GM21526 (cell line): ENCODE data around the gene AADACL4.

Experiments used
- ATAC-seq: cut with Tn5 transposase; IDR thresholded peaks from one replicate; pipeline ENCODE4 v1.9.1; 2021; ENCODE audit warnings: moderate library complexity; ENCODE audit not compliant: unreplicated experiment, low FRiP score

AADACL4 gene

DNA sequence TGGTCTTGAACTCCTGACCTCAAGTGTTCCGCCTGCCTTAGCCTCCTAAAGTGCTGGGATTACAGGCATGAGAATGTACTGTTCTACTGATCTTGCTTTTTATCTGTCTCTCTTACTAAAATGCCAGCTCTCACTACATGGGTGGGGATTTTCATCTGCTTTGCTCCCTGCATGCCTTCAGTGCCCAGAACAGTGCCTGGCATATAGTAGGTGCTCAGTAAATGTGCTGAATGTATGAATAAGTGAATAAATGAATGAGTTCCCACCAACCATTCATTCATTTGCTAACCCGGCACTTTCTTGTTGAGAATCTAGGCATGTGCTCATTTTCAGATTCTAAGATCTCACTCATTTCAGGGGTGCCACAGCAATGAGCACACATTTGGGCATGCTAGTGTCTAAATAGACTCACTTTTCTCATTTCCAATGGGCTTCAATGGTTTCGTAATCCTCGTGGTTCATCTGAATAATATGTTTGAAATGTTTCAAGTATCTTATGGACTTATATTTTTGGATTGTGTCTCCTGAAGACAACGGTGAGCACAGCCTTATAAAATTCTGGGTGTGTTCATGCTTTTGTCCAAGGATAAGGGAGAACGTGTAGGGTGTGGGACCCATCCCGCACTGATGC is 33.5 kb upstream of the AADACL4 start:
- ATAC-seq = no peak

DNA sequence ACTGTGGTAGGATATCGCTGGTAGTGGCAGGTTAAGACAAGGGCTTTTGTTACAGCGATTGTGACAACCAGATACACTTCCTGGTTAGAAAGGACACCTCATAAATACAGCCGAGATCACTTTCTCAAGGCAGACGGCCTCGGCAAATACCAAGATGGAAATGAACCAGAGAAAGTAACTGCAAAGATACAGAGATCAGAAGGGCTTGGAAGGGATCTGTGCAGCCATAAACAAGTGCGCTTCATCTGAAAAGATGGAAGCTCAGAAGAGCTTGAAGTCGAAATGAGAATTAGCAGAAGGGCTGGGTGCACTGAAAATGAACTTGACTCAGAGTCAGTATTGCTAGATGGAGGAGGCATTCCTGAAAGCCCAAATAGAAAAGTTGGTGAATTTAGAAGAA is 32.9 kb upstream of the AADACL4 start:
- ATAC-seq = no peak

DNA sequence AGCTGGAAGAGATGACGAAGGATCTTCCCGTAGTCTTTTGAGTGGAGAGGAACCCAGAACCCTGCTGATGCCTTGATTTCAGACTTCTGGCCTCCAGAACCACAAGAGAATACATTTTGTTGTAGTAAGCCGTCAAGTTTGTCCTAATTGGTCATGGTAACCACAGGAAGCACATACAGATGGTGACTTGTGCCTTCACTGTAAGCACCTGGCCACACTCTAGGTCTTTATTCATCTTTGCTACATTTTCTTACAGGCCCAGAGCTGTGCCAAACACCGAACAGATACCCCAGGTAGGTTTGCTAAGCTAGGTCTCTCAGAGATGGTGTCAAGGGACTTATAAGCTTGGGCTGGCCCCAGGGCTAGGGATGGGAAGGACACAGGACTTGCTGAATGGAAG is 30.7 kb upstream of the AADACL4 start:
- no peak for ATAC-seq

DNA sequence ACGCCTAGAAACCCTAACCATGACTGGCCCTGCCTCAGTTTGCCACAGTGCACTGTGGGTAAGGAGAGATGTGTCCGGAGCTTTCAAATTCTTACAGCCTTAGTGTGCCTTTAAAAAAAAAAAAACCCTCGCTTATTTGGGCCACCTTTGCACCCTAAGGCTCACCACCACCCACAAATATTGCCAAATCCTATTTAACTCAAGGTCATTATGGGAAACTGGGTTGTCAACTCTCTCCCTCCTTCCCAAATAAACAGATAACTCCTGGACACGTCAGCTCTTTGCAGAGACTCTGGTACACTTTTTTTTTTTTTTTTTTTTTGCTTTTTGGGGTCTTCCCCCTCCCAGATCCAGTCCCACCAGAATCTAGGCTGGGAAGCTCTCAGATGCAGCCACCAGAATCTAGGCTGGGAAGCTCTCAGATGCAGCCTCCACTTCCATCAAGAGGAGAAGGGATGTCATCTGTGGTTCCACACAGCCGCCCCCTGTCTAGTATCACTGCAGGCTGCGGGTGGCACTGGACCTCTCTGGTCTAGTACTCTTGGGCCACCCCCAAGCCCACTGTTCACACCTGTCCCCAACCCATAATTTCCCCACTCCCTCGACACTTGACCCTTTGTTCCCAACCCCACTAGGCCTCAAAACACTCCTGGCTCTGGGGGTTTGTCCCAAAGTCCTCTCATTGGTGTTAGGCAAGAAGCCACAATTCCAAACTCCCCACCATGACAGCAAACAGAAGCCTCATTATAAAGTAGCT is 29.3 kb upstream of the AADACL4 start:
- no peak for ATAC-seq

DNA sequence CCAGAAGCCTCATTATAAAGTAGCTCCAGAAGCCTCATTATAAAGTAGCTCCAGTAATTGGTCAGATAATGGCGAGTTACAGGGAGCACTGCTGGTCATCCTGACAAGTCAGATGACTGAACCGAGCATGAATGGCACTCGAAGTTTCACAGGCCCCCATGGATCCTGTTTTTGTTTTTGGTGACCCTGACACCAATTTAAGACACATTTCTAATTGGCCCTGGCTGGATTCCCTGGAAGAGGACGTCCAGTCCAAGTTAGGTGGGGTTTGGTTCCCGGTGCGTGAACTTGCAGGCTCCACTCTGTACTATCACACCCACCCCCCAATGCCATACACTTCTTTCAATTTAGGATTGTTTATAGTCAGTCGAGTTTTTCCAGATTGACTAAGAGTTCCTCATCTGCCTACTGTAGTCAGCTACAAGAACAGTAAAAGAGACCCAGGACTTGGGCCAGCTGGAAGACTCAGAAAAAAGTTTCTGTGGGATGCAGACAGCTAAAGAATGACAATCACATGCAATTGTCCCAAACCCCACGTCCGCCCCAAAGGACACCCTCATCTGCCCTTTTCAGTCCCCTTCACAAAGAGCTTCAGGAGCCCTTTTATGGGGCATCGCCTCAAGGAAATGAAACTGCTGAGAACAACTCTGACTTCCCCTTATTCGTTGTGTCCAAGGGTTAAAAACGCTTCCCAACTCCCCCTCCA is 28.6 kb upstream of the AADACL4 start:
- ATAC-seq = no peak

DNA sequence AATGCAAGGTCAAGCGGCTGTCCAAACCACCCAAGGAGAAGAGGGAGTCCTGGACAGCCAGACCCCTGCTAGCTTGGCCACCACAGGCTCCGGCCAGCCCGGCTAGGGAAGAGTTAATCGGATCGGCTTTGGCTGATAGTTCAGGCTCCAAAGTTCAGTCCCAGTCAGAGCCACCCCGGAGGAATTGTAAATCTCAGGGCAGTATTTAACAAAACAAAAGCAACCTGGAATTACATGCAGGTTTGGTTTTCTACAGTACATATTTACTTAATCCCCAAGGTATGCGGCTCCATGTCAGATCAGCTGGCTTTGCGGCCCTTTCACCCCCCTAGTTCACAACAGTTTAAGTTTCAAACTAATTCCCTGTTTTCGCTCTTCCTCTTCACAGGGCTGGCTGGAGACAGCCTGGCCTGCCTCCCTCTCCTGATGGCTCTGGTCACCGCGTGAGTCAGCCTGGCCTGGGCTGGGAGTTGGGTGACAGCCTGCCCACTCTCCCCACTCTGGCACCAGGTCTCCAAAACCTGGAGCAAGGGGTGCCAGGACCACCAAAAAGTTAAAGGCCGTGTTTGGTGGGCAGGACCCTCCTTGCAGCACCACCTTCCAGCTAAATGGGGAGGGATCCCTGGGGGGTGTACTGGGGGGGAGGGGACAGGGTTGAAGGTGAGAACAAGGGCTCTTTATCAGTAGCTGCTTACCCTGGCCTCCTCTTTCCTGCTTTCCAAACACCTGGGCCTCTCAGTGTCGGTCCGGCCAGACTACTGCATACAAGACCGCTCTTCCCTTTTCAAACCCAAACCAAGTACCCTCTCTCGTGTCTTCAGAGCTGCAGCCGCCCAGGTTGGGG is 27.8 kb upstream of the AADACL4 start:
- no peak for ATAC-seq

DNA sequence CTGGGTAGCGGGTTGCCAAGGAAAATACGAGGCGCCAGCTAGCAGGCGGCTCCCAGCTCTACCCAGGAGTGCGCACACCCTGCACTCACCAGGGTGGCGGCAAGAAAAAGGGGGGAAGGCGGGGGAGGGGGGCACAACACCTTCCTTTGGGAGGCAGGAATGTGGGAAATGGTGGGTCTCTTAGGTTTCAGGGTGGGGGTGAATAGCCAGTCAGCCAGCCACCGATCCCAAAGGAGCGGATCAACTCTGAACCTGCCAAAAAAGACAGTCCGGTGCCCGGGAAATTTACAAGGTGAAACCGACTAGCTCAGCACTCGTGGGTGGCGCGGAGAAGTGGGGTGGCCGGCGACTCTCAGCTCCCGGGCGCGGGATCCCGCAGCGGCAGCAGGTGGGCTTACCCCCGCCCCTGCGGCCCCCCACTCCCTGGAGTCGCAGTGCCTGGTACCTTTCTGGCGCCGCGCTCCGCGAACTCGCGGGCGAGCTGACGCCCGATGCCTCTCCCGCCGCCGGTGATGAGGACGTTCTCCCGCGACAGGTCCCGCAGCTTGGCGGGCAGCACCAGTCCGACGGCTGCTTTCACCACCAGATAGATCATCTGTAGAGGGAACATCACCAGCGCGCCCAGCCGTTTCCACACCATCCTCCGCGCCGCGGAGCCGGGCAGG is 27.0 kb upstream of the AADACL4 start:
- ATAC-seq = no peak

DNA sequence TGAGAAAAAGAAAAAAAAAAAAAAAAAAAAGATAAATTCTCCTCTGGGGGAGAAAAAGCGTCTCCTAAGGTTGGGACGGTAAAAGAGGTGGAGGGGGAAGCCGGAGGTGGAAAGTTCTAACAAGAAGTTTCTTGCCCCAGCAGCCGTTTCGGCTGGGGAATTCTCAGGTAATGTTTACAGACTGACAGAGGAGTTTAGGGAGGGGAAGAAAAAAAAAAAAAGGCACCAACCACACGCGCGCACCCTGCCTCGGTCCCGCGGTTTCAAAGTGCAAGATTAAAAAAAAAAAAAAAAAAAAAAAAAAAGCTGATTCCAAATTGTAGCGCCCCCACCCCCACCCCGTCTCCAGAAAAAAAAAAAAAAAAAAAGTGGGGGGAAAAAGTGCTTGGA is 26.4 kb upstream of the AADACL4 start:
- no peak for ATAC-seq

DNA sequence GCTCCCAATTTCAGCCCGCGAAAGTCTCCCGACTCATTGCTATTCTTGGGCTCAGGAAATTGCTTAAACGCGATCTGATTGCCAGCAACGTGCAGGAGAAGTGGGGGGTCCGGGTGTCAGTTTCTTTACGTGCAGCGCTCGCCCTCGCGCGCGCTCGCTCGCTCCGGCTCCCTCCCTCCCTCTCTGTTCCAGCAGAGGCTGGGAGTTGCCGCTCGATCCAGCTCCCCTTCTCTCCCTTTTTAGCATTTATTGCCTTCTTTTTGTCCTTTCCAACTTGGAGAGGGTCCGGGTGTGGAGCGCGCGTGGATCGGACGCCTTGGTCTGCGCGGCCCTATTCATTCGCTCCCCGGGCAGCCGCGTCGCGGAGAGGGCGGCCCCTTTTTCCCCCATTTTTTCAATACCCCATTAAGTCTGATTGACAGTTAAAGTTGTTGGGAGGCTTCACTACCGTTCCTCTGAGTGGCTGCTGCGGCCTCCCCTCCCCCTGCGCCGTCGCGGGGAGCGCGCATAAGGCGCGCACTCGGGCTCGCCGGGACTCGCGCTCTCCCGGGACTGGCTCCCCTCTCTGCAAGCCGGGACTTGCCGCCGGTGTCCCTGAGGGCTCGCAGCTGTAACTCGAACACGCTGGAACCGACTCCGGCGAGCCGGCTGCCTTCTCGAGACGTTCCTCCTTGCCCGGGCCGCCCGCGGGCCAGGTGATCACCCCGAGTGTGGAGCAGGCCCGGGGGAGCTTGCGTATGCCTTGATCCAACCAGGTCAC is 25.8 kb upstream of the AADACL4 start, which contains the start of gene DHRS3:
Gene DHRS3 (minus strand): TSS at position 310 of the 760 bp plus-strand sequence. CDS start 862 bp downstream, outside the sequence.
- ATAC-seq = no peak

DNA sequence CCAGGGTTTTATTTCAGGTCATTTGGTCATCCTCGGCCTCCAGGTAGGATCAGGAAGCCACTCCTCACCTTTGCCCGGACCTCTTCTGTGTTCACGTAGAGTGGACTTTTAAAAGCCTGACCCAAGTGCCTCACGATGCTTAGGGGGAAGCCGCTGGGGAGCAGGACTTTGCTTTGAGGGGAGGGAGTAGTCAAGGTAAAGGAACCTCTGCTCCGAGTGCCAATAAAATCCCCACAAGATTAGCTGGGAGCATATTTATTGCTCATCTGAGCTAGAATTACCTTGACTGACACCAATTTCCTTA is 25.3 kb upstream of the AADACL4 start:
- ATAC-seq = no peak

DNA sequence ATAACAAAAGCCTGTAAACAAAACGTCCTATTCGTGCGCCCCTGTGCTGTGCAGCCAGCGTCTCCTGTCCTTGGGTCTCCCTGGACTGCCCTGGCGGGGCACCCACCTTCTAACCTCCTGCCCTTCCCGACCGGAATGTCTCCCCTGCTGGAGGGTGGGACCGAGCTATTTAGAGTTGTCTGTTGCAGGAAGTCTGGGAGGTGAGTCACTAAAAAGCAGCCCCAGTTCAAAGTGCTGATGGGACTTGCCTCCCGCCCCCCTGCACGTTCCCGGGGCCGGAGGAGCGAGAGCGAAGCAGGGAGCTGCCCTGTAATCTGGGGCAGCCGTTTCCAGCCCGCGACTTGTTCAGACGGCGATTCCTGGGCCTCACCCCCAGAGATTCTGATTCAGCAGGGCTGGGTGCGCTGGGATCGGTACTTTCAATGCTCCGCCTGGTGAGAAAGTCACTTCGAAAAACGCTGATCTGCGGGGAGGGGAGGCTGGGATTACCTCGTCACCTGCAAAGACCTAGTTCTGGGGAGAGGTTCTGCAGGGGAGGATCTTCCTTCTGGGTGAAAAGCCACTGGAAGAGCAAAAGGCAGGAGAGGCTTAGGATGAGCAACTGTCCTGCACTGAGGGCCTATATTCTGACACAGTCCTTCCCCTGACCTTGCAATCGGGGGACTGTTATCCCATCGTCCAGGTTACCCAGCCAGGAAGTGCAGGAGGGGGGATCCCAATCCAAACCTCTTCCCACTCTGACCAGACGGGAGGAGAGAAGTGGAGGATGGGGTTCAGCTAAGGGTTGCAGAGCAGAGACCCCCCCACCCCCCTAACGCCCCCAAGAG is 24.7 kb upstream of the AADACL4 start:
- no peak for ATAC-seq

DNA sequence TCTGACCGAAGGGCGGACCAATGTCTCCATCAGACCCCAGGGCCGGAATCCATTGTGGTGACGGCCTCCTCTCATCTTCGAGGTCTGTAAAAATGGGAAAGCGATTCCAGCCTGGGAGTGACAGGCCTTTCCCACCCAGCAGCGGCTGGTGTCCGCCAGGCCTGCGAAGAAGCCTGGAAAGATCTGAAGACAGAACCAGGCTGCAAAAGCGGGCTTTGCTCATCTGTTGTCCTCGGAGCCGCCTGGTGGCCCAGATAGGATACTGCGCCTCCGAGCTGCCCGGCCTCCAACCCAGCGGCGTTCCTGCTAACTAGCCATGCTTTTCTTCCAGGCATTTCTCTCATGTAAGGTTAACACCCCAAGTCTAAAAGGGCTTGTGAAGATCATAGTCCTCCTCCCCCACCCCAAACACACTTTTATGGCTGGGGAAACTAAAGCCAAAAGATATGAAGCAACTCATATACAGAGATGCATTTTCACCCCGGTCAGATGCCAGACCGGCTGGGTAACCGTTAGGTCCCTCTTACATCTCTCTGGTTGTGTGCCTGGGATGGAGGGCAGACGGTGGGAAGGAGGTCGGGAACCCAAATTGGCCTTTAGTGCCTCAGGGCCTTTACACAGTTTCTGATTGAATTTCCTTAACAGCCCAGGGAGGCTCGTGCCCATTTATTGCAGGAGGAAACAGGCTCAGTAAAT is 23.9 kb upstream of the AADACL4 start:
- no peak for ATAC-seq

DNA sequence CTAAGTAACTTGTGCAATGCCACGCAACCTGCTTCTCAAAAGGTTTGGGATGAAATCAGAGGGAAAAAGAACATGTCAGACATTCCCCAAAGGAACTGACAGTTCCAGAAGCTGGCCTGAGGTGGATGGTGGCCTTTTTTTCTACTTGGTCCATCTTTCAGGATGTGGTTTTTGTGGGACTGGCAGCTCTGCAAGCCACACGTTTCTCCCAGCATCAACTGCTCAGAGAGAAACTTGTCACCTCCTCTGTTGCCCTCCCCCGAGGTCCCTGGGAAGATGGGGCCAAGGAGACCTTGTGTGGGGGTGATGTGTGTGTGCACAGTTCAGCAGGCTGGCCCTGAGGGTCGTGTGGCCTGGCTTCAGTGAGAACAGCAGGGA is 23.4 kb upstream of the AADACL4 start:
- ATAC-seq = no peak

DNA sequence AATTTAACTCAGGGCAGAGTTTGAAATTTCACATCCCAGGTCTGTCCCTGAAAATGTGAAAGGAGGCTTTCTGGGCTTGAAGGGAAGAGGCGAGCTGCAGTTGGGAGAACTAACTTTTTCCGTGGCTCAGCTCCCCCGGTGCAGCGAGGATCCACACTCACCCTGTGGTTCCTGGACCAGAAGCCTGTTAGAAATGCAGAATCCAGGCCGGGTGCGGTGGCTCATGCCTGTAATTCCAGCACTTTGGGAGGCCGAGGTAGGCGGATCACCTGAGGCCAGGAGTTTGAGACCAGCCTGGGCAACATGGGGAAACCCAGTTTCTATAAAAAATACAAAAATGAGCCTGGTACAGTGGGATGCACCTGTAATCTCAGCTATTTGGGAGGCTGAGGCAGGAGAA is 23.0 kb upstream of the AADACL4 start:
- ATAC-seq = no peak

DNA sequence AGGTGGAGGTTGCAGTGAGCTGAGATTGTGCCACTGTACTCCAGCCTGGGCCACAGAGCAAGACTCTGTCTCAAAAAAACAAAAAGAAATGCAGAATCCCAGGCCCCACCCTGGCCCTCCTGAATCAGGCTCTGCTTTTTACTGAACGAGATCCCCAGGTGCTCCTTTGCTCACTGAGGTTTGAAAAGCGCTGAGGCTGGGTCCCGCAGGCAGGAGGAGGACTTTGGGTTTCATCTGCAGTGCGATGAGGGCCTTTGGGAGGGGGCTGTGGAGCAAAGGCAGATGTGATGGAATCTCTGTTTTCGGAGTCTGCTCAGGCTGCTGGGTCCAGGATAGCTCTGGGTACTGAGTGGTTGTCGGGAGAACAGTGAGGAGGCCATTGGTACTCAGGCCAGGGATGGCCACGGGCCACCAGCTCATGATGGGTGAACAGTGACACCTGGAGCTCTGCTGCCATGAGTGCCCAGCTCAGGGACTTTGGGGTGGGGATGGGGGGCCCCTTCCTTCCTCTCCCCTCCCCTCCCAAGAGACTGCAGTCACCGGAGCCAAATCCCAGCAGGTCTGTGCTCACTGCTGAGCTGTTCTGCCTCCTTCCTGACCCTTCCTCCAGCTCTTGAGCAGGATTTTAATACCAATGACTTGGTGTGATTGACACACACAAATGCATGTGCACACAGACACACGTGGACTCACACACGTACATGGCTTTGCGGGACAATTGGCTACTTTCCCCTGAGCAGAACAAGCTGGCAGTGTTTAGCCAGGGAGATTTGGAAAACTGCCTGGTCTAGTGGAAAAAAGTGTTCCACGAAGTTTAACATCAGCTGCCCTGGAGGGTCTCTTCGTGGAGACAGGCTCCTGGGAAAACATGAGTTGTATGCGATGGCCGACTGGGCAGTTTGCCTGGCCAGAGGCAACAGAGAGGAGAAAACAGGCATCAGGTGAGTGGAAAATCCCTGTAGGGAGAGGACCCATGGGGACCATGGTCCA is 22.2 kb upstream of the AADACL4 start:
- ATAC-seq = no peak

DNA sequence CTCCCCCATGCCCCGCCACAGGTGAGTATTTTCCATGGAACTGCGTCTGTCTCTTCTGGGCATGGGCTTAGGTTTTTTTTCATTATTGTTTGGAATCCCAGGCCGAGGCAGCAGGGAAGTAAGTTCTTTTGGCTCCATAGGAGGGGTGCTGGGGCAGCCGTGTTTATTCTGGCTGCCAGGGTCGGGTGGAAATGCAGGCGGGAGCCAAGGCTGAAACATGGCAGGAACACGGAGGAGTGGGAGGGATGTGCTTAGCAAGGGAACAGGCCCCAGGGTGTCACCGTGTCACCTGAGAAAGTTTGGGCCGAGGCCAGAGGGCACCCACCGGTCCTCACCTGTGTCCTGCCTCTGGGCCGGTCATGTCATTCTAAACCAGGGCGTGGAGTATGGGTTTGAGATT is 21.4 kb upstream of the AADACL4 start:
- no peak for ATAC-seq

DNA sequence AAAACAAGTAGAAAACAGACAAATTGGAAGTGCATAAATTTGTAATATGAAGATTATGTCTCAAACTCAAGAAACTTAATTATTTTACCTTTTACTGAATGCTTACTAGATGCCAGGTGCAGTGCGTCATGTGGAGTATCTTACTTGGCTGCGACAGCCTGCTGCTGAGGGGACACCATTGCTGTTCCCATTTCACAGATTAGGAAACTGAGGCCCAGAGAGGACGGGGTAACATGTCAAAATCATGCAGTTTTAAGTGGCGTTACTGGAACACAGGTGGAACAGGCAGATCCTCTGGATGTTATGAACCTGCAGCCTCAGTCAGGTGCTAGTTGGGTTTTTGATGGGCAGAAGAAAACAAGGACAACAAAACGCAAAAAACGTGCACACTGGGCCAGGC is 18.6 kb upstream of the AADACL4 start:
- ATAC-seq = no peak
